PC-9 (cell line): ENCODE results near the gene TMSB10.

Source experiments
- CTCF ChIP-seq: fragments of 200-600 bp; sonication (generic); conservative IDR thresholded peaks from 2 replicates; pipeline ENCODE4 v1.6.1; 2017; ENCODE audit warnings: mixed run types, antibody characterized with exemption, mild to moderate bottlenecking, moderate library complexity
- EZH2 ChIP-seq: fragments of 200-600 bp; sonication (generic); IDR thresholded peaks from 2 replicates; pipeline ENCODE4 v1.8.0; 2017; ENCODE audit warnings: antibody characterized with exemption, low read depth

GRCh38 chr2:84944295-84944909, 38.9 kb downstream of the TMSB10 start:
- TF ChIP-seq CTCF (no peak), EZH2 (no peak)
